Stimulated activated CD4-positive, alpha-beta T cell treated with anti-CD3 and anti-CD28 coated beads, Interleukin-2, amount 100 ng/mL, for 24 hours (primary cell): Measurements from ENCODE around the gene TLR2.

ENCODE experiments used
- DNase-seq, 2 donors: peaks; one replicate each; pipeline ENCODE4 v3.0.0-alpha.2; 2020

Gene TLR2, protein sequence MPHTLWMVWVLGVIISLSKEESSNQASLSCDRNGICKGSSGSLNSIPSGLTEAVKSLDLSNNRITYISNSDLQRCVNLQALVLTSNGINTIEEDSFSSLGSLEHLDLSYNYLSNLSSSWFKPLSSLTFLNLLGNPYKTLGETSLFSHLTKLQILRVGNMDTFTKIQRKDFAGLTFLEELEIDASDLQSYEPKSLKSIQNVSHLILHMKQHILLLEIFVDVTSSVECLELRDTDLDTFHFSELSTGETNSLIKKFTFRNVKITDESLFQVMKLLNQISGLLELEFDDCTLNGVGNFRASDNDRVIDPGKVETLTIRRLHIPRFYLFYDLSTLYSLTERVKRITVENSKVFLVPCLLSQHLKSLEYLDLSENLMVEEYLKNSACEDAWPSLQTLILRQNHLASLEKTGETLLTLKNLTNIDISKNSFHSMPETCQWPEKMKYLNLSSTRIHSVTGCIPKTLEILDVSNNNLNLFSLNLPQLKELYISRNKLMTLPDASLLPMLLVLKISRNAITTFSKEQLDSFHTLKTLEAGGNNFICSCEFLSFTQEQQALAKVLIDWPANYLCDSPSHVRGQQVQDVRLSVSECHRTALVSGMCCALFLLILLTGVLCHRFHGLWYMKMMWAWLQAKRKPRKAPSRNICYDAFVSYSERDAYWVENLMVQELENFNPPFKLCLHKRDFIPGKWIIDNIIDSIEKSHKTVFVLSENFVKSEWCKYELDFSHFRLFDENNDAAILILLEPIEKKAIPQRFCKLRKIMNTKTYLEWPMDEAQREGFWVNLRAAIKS

DNA sequence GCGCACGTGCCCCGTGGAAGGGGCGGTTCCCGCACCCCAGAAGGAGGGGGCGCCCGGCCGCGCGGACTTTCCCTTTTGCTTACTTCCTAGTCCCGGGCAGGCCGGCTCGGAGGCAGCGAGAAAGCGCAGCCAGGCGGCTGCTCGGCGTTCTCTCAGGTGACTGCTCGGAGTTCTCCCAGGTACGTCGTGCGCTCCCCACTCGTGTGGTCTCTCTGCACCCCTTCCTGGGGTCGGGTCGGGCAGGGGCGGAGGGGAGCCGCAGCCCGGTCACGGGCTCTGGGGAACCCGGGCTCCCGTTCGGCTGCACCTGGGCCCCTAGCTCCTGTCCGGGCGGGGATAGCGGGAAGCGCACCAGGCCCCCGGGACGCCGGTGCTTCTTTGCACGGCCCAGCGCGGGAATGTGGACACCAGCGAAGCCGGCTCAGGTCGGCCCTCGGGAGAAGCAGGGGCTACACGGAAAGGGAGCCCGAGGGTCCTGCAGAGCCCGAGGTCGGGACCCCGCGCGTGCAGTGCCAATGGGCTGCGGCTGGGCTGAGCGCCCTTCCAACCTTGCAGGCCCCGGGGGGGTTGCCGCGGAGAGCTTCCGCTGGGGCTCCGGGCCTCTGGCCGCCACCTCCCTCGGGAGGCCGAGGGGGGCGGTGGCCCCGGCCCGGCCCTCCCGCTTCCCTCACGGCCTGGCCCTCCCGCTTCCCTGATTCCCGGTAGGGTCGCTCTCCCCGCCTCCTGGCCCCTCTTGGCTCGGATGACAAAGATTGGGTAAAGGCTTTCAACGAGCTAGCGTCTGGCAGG lies at the start of gene TLR2:
TLR2 (plus strand) TSS at position 99 of the 789 bp plus-strand sequence. CDS start 18,628 bp downstream, outside the sequence.
- DNase-seq, result peak; percentile 71 to 76

DNA sequence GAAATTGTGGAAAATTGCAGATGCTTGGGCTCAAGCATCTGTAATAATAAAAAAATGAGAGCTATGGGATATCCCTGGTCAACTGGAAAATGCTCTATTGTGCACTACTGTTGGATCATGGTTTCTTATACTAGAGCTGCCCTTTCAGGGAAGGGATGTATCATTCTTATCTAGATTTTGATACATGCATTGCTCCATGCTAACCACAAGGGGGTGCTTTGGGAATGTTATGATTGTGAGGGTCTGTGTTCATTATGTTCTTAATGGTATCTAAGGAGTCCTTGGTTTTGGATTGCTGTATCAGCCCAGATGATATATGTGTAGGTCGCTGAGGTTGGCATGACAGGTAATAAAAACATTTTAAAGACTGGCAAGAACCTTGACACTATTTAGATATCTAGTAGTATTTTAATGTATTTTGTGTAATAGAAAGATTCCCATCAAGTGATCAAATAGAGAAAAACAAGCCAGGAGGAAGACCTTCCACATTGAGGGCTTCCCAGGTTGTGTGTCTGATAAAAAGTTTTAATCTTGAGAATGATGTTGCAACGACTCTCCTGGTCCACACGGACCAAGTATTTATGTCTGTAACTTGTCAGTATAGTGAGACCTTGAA lies 49.2 kb upstream of the TLR2 start:
- DNase-seq, result no peak

DNA sequence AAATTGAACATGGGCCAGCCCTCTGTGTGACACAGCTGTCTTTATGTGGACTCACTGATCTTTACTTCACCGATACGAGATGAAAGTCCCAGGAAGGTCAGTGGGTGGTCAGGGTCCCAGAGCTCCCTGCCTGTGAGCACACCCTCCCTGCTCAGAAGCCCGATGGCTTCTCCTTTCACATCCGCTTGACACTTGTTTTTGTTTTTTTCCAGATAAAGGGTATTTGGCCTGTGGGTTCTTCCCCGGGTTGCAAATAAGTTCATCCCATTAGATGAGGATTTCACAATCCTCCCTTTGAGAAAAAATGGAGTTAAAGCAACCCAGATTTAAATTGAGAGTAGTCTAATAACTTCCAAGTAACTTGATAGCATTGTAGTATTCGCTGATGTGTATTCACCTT lies 48.2 kb upstream of the TLR2 start:
- DNase-seq, result no peak

DNA sequence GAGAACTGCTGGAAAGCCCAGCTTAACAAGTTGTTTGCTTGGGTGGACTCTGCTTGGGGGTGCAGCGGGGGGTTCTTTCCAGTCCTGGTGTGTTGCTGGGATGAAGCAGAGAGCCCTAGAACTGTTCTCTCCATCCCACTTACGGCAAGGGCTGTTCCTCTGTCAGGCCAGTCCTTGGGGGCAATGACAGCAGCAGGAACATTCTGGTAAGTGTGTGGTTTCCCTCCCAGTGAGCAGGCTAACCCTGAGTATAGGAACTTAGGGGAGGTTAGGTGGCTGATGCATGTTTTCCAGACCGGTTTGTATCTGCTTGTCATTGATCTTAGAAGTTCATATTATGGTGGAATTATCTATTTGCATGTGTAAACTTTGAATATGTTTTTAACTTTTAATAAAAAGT lies 46.9 kb upstream of the TLR2 start:
- DNase-seq, result no peak

DNA sequence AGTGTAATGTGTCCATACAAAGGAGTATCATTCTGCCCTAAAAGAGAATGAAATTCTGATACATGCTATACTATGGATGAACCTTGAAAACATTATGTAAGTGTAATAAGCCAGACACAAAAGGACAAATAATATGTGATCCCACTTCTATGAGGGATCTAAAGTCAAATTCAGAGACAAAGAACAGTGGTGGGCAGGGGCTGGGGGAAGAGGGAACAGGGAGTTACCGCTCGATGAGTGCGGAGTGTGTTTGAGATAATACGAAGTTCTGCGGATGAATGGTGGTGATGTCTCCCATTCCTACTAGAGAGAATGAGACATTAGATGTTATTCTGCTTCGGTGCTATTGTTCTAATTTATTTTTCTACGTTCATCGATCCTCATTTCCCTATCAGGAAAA lies 46.1 kb upstream of the TLR2 start:
- no peak for DNase-seq

DNA sequence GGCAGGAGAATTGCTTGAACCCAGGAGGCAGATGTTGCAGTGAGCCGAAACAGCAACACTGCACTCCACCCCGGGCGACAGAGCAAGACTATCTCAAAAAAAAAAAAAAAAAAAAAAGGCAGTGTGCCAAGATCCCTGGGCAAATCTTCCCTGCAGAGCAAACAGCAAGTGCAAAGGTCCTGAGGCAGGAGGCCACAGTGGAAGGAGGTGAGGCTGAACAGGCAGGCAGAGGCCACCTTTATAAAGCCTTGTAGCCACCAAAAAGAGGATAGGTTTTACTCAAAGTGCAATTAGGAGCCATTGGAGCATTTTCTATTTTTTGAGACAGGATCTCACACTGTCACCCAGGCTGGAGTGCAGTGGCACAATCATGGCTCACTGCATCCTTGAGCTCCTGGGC lies 45.1 kb upstream of the TLR2 start:
- DNase-seq, result no peak

DNA sequence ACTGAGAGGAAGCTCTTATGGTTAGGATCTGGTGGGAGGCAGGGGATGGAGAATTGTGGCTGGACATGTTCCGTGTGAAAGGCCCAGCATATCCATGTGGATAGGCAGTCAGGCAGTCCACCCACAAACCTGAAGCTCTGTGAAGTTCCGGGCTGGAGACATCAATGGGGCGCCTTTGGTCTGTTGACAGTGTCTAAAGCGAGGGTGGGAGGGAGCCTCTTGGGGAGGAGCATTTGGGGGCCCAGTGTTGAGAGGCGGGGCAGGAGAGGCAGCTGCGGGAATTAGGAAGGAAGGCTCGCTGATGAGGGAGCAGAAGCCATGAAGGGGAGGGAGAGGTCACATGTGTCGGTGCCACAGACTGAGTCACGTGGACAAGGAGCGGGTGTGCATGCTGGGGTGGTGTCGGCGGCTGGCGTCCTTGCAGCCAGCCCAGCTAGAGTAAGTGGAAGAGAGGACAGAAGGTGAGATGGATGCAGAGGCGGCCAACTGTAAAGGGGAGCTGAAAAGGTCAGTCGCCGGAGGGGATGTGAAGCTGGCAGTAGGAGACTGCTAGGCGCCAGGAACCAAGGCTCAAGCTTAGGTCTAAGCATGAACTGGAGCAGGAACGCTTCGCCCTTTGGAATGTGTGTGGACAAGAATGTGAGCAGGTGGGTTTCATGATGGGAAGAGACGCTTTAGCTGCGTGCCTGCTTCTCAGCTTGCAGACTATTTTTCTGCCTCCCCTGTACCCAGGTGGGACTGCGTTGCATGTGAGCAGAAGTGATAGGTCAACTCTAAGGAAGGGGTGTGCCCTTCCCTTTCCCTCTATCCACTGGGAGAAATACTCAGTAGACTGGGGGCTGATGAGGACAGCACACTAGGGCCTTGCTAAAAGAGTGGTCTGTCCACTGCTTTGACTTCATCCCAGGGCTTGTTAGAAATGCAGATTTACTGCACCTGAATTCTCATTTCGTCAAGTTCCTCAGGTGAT lies 44.0 kb upstream of the TLR2 start:
- no peak for DNase-seq

DNA sequence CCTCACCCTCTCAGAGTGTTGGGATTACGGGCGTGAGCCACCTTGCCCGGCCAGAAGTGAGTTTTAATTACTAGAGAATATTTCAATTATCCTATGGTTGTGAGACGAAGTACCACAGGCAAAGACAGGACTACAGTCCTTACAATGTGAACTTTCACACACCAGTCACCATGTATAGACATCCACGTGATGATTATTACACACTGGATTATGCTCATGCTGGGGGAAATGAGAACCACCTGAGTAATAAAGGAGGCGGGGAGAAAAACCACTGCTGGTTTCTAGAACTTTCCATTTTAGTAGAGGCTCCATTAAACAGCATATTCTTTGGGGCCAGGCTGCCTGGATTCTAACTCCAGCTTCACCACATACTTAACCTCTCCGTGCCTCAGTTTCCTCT lies 42.5 kb upstream of the TLR2 start:
- DNase-seq, result no peak

DNA sequence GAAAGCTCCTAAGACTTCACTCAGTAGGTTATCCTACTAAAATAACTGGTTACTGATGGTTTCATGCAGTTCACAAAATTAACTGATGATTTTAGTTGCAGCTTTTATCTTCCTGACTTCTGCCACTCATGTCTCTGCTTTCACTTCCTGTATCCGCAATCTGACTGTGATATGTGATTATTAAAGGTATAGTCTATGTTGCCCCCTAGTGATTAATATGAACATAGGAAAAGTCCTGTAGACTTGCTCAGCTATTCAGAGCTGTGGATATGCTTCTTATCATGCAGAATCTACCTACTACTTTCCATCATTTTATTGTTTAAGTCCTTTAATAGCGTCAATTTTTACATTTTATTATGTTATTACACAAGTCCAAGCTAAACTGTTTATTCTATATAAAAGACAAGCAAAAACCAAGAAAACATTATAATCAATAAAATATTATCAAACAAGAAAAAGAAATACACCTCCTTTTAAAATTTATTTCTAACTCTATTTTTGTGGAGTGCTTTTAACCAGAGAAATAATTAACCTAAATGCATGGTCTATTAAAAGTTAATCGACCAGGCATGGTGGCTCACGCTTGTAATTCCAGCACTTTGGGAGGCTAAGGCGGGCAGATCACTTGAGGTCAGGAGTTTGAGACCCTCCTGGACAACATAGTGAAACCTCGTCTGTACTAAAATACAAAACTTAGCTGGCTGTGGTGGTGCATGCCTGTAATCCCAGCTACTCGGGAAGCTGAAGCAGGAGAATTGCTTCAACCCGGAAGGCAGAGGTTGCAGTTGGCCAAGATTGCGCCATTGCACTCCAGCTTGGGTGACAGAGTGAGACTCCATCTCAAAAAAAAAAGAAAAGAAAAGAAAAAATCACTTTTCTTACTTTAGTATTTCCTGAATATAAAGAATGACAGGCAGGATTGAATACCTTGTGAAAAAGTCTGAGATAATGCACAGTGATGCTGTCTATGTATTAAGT lies 40.4 kb upstream of the TLR2 start:
- DNase-seq, result no peak

DNA sequence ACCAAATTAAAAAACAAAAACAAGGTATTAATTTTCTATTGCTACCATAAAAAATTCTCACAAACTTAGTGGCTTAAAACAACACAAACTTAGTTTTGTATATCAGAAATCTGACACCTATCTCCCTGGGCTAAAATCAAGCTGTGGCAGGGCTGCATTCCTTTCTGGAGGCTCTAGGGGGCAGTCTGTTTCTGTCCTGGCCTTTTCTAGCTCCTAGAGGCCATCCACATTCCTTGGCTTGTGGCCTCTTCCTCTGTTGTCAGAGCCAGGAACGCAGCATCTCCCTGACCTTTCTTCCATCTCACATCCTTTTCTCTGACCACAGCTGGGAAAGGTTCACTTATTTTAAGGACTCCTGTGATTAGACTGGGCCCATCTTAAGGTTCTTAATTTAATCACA lies 38.9 kb upstream of the TLR2 start:
- DNase-seq, result peak in 1 of 2 donors; percentile 34

DNA sequence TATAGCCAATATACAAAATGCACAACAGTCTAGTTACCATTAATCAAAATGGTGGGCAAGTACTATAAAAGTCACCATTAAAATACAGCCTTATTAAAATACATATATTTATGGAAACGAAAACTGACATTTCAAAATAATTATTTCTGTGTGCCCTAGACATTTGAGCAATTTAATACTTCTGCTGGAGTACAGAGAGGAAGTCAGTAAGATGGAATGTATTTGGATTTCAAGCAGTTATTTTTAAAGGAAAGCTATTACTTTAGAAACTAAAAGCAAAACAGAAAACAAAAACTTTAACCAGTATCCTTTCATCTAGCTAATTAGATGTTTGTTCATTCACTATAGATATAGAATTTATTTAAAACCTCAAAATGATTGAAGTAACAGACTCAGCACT lies 37.8 kb upstream of the TLR2 start:
- no peak for DNase-seq

DNA sequence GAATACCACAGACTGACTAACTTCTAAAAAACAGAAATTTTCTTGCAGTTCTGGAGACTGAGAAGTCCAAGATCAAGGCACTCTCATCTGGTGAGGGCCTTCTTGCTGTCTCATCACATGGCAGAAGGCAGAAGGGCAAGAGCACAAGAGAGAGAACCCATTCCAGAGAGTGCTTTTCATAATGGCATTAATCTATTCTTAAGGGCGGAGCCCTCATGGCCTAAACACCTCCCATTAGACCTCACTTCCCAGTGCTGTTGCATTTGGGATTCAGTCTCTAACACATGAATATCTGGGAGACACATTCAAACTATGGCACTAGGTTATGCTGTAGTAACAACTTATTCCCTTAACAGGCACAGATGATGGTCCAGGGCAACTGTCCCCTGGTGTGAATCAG lies 37.1 kb upstream of the TLR2 start:
- DNase-seq, result no peak

DNA sequence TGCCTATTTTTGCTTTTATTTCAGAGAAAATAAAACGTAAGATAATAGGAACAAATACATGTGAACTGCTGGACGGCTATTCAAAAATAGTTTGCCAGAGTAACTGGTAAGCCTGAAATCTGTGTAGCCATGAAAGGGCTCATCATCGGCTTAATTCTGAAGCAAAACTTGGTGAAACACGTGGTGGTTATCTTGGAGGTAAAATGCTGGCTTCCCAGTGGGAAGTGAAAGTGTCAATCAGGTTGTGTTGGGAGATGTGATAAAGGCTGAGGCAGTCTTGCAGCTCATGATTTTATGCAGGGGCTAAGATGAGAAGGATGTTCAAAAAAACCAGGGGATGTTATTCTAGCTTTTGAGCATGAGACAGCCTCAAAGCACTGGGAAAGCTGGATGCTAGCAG lies 36.1 kb upstream of the TLR2 start:
- no peak for DNase-seq

DNA sequence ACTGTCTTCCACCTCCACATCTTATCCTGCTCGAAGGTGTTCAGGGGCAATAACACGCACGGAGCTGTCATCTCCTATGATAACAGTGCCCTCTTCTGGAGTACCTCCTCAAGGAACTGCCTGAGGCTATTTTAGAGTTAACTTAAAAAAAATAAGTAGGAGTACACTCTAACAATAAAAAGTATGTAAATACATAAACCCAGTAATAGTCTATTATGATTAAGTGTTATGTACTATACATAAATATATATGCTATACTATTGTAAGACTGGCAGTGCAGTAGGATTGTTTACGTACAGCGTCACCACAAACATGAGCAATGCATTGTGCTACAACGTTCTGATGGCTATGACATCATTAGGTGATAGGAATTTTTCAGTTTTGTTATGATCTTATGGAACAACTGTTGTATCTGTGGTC lies 34.5 kb upstream of the TLR2 start:
- DNase-seq, result no peak

DNA sequence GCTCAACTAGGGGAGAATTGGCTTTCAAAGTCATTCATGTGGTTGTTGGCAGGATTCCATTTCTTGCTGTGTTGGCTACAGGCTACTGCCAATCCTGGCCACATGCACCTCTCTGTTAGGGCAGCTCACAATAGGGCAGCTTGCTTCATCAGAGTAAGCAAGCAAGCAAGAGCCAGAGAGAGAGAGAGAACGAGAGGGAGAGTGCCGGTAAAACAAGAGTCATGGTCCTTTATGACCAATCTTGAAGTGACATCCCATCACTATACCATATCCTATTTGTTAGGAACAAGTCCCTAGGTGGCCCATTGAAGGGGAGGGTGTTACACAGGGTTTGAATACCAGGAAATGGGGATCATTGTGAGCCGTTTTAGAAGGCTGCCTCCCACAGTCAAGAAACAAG lies 33.0 kb upstream of the TLR2 start:
- no peak for DNase-seq

DNA sequence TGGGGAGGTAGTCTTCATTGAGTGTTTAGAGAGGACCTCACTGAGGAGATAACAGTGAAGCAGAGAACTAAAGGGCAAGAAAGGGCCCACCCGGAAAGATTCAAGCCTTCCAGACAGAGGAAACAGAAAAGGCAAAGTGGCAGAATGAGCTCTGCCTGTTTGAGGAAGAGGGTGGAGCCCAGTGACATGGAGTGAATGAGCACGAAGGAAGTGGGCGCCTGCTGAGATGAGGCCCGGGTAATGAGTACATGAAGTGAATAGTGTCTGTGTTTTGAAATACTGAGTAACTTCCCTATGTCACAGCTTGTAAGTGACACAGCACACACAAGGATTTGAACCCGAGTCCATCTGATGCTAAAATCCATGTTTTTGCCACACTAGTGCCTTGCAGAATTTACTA lies 32.5 kb upstream of the TLR2 start:
- DNase-seq, result peak; percentile 50 to 53

DNA sequence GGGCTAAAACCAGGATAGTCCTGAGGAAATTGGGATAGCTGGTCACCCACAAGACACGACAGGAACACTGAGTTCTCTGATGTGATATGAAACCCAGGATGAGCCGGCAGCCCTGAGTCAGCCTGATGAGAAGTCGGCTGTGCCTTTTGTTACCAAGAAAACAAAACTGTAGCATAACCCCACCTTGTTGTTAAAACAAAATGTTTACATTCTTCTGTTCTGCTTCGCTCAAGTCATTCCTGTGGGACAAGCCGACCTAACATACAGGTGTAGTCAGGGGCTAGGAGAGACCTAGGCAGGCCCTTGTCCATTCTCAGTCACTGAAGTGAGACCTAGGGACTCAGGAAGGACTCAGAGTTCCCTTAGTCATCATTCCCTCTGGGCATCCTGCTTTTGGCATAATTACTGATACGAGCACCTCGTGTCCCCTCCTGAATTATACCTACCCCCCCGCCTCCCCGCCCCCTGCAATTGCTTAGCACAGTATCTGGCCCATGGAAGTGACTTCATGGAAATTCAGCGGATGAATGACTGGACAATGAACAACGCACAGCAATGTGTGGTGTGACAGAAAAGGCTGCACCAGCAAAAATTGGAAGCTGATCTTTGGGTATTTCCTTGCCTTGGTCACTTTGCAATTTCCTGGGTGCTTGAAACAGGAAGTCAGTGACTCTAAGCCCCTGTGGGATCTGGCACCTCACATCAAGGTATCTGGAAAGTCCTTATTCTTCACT lies 31.9 kb upstream of the TLR2 start:
- peak in 1 of 2 donors; percentile 20 for DNase-seq

DNA sequence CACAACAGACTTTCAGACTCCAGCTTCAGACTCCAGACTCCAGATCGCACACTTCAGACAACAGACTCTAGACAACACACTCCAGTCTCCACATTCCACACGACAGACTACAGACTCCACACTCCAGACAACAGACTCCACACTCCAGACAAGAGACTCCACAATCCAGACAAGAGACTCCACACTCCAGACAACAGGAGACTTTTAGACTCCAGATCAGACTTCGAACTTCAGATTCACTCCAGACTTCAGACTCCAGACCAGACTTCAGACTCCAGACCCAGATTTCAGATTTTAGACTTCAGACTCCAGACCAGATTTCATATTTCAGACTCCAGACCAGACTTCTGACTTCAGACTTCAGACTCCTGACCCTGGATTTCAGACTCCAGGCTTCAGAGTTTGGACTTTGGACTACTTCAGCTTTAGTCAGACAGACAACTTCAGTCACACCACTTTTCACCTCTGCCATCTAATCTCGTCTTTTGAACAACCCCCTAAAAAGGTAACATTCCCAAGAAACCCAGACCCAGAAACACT lies 29.0 kb upstream of the TLR2 start:
- no peak for DNase-seq

DNA sequence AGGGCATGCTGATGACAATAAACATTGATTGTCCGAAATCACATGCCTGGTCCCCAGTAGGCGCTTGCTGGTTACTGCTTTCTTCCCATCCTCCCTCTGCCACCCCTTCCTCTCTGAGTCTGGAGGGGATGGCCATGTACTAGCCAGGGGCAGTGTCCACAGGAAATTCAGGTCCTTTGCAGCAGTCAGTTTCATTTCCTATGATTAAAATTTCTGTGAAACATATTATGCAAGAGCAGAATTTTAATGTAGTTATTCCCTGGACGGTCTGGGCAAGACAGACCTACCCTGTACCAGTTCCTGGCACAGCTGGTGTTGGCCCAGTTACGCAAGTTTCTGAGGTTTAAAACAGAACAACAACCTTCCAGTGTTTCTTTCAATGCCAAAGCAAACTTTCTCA lies 28.2 kb upstream of the TLR2 start:
- no peak for DNase-seq
